ENCODE results near the gene CFAP107.

Gene CFAP107

DNA sequence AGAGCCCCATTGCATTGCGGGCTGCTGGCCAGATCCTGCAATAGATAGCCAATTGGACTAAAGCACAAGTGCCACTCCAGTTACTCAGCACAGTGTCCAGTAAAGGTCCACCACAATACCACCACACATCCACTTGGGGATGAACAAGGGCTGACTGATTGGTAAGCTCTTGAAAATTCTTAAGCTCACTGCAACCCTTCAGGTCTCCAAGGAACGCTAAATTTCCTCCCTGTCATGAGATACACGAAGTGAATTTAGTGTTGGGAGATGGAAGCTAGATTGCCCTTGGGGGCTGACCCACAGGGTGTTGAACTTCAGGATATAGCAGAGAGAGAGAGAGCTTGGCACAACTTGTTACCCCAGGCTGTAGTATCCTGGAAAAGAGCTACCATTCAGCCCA is 39.9 kb upstream of the CFAP107 start:
- Histone ChIP-seq H3K27me3 (ENCODE audit: control insufficient read depth in 1 of 2, insufficient read depth in 1 of 2, low read length in 2 of 2) (no peaks in the 10 kb centered on the region), H3K23ac (ENCODE audit: low read length in 2 of 2) (no peak overlapping the region), H2BK5ac (ENCODE audit: low read depth, low read length, poor library complexity, severe bottlenecking) (no peak overlapping the region), H2BK12ac (ENCODE audit: low read length in 2 of 2) (no peak overlapping the region), H3K4ac (ENCODE audit: low read depth in 1 of 2, low read length in 2 of 2) (no peak overlapping the region), H4K91ac (ENCODE audit: low read length) (no peak overlapping the region), H3K18ac (ENCODE audit: low read depth in 1 of 2, low read length in 2 of 2) (no peak overlapping the region), H3K9ac (ENCODE audit: low read length) (no peak overlapping the region), H2AFZ (ENCODE audit: low read depth, low read length) (no peak overlapping the region), H4K8ac (ENCODE audit: low read length) (no peak overlapping the region), H3K36me3 (ENCODE audit: control insufficient read depth in 1 of 2, insufficient read depth in 2 of 2, low read depth in 1 of 2, low read length in 2 of 2) (no peaks in the 10 kb centered on the region), H2BK120ac (ENCODE audit: low read depth, low read length) (no peak overlapping the region), H3K79me1 (replicated peaks; ENCODE audit: low read length, poor library complexity, severe bottlenecking) (no peaks in the 10 kb centered on the region), H3K4me3 (ENCODE audit: insufficient read depth in 1 of 2, low read depth in 1 of 2, low read length in 2 of 2) (no peak overlapping the region), H3K27ac (ENCODE audit: low read length, poor library complexity, severe bottlenecking) (no peak overlapping the region), H2BK15ac (ENCODE audit: low read depth, poor library complexity, severe bottlenecking) (no peak overlapping the region), H3K9me3 (ENCODE audit: control insufficient read depth, low read length) (peaks cover 20% of the 10 kb centered on the region), H2AK5ac (ENCODE audit: low read length, severe bottlenecking) (no peak overlapping the region), H3K4me1 (ENCODE audit: control insufficient read depth, insufficient read depth, low read depth, low read length) (no peaks in the 10 kb centered on the region), H3K4me2 (ENCODE audit: low read length, poor library complexity, severe bottlenecking) (no peak overlapping the region), H3K14ac (ENCODE audit: low read length in 2 of 2) (no peak overlapping the region)
- no peak for DNase-seq
- WGBS = 79% methylated on average over 3 of the region's 3 CpGs

DNA sequence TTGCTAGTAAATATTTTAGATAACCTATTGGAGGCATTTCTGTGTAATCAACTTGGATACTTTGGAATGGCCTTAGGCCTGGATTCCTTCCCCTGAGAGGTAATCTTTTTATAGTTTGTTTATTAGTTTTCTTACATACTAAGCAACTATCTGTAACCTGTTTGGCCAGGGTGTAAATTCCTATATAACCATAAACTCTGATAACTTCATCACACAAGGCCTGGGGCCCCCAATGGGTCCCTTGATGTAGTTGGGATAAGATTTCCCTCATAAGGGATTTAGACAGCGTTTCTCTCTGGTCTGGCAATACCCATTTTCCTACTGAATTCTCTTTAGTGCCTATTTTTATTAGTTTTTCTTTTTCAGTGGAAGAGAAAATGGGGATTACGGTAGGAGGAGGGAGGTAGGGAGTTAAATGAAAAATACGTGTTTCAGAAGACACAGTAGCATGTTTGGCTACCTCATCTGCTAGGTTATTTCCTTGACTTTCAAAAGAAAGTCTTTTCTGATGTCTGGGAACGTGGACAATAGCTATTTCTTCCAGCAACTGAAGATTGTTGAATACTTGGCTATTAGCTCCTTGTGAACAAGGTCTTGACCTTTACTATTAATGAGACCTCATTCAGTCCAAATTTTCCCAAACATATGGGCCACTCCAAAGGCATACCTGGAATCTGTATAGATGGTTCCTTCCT is 37.5 kb upstream of the CFAP107 start:
- Histone ChIP-seq H3K27ac (ENCODE audit: low read length, poor library complexity, severe bottlenecking) (no peak overlapping the region), H2AK5ac (ENCODE audit: low read length, severe bottlenecking) (no peak overlapping the region), H3K4me3 (ENCODE audit: insufficient read depth in 1 of 2, low read depth in 1 of 2, low read length in 2 of 2) (no peak overlapping the region), H3K27me3 (ENCODE audit: control insufficient read depth in 1 of 2, insufficient read depth in 1 of 2, low read length in 2 of 2) (no peaks in the 10 kb centered on the region), H2BK12ac (ENCODE audit: low read length in 2 of 2) (no peak overlapping the region), H3K4me1 (ENCODE audit: control insufficient read depth, insufficient read depth, low read depth, low read length) (no peaks in the 10 kb centered on the region), H2BK5ac (ENCODE audit: low read depth, low read length, poor library complexity, severe bottlenecking) (no peak overlapping the region), H3K36me3 (ENCODE audit: control insufficient read depth in 1 of 2, insufficient read depth in 2 of 2, low read depth in 1 of 2, low read length in 2 of 2) (no peaks in the 10 kb centered on the region), H3K14ac (ENCODE audit: low read length in 2 of 2) (no peak overlapping the region), H3K23ac (ENCODE audit: low read length in 2 of 2) (no peak overlapping the region), H3K9ac (ENCODE audit: low read length) (no peak overlapping the region), H2BK120ac (ENCODE audit: low read depth, low read length) (no peak overlapping the region), H2BK15ac (ENCODE audit: low read depth, poor library complexity, severe bottlenecking) (no peak overlapping the region), H3K18ac (ENCODE audit: low read depth in 1 of 2, low read length in 2 of 2) (no peak overlapping the region), H2AFZ (ENCODE audit: low read depth, low read length) (no peak overlapping the region), H4K8ac (ENCODE audit: low read length) (no peak overlapping the region), H3K4ac (ENCODE audit: low read depth in 1 of 2, low read length in 2 of 2) (no peak overlapping the region), H3K4me2 (ENCODE audit: low read length, poor library complexity, severe bottlenecking) (no peak overlapping the region), H3K9me3 (ENCODE audit: control insufficient read depth, low read length) (peaks cover 12% of the 10 kb centered on the region), H4K91ac (ENCODE audit: low read length) (no peak overlapping the region), H3K79me1 (replicated peaks; ENCODE audit: low read length, poor library complexity, severe bottlenecking) (no peaks in the 10 kb centered on the region)
- 42% methylated on average over 2 of the region's 4 CpGs for WGBS
- DNase-seq = no peak

DNA sequence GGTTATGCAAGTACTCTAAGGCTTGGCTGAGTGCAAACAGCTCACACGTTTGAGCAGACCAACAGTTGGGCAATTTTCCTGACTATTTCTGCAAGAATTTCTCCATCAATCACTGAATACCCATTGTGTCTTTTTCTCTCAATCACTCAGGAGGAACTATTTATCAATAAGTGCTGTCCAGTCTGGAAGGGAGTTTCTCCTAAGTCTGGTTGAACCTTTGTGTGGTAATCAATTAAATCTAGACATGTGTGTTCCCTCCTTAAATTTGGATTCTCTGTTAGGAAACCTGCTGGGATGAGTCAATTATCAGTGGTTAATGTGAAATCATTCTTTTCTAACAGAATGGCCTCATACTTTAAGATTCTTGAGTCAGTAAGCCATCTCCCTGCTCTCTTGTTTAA is 36.9 kb upstream of the CFAP107 start:
- Histone ChIP-seq H2BK5ac (ENCODE audit: low read depth, low read length, poor library complexity, severe bottlenecking) (no peak overlapping the region), H3K9ac (ENCODE audit: low read length) (no peak overlapping the region), H3K4ac (ENCODE audit: low read depth in 1 of 2, low read length in 2 of 2) (no peak overlapping the region), H3K79me1 (replicated peaks; ENCODE audit: low read length, poor library complexity, severe bottlenecking) (no peaks in the 10 kb centered on the region), H4K8ac (ENCODE audit: low read length) (no peak overlapping the region), H3K9me3 (ENCODE audit: control insufficient read depth, low read length) (peaks cover 7% of the 10 kb centered on the region), H3K27me3 (ENCODE audit: control insufficient read depth in 1 of 2, insufficient read depth in 1 of 2, low read length in 2 of 2) (no peaks in the 10 kb centered on the region), H4K91ac (ENCODE audit: low read length) (no peak overlapping the region), H3K4me3 (ENCODE audit: insufficient read depth in 1 of 2, low read depth in 1 of 2, low read length in 2 of 2) (no peak overlapping the region), H3K27ac (ENCODE audit: low read length, poor library complexity, severe bottlenecking) (no peak overlapping the region), H2BK12ac (ENCODE audit: low read length in 2 of 2) (no peak overlapping the region), H3K4me1 (ENCODE audit: control insufficient read depth, insufficient read depth, low read depth, low read length) (no peaks in the 10 kb centered on the region), H2BK120ac (ENCODE audit: low read depth, low read length) (no peak overlapping the region), H3K36me3 (ENCODE audit: control insufficient read depth in 1 of 2, insufficient read depth in 2 of 2, low read depth in 1 of 2, low read length in 2 of 2) (no peaks in the 10 kb centered on the region), H2AK5ac (ENCODE audit: low read length, severe bottlenecking) (no peak overlapping the region), H3K14ac (ENCODE audit: low read length in 2 of 2) (no peak overlapping the region), H2BK15ac (ENCODE audit: low read depth, poor library complexity, severe bottlenecking) (no peak overlapping the region), H3K23ac (ENCODE audit: low read length in 2 of 2) (no peak overlapping the region), H3K18ac (ENCODE audit: low read depth in 1 of 2, low read length in 2 of 2) (no peak overlapping the region), H3K4me2 (ENCODE audit: low read length, poor library complexity, severe bottlenecking) (no peak overlapping the region), H2AFZ (ENCODE audit: low read depth, low read length) (no peak overlapping the region)
- WGBS = 63% methylated on average over 1 of the region's 1 CpG
- no peak for DNase-seq

DNA sequence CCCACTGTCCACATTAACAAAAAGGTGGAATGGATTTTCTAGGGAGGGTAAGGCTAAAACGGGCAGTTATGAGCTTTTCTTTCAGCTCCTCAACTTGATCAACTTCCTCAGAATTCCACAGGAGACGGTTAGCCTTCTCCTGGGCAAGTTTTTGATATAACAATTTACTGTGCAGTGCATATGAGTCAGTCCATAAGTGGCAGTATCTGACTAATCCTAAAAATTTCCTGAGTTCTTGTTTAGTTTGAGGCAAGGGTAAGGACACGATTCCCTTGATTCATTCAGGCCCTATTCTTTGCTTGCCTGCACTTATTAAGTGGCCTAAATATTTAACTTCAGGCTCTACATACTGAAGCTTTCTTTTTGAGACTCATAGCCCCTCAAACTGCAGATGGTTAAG is 36.3 kb upstream of the CFAP107 start:
- no peak overlapping the region for H4K91ac ChIP-seq (ENCODE audit: low read length)
- peak overlapping the region; percentile 42 for H3K9ac ChIP-seq (ENCODE audit: low read length)
- no peak overlapping the region for H3K23ac ChIP-seq (ENCODE audit: low read length in 2 of 2)
- H2AFZ ChIP-seq (ENCODE audit: low read depth, low read length) = no peak overlapping the region
- no peak overlapping the region for H2BK15ac ChIP-seq (ENCODE audit: low read depth, poor library complexity, severe bottlenecking)
- no peaks in the 10 kb centered on the region for H3K27me3 ChIP-seq (ENCODE audit: control insufficient read depth in 1 of 2, insufficient read depth in 1 of 2, low read length in 2 of 2)
- peaks cover 3% of the 10 kb centered on the region for H3K9me3 ChIP-seq (ENCODE audit: control insufficient read depth, low read length)
- 63% methylated on average over 1 of the region's 3 CpGs for WGBS
- H4K8ac ChIP-seq (ENCODE audit: low read length) = no peak overlapping the region
- no peak for DNase-seq
- H3K4me2 ChIP-seq (ENCODE audit: low read length, poor library complexity, severe bottlenecking) = no peak overlapping the region
- no peaks in the 10 kb centered on the region for H3K36me3 ChIP-seq (ENCODE audit: control insufficient read depth in 1 of 2, insufficient read depth in 2 of 2, low read depth in 1 of 2, low read length in 2 of 2)
- no peak overlapping the region for H2BK5ac ChIP-seq (ENCODE audit: low read depth, low read length, poor library complexity, severe bottlenecking)
- H3K4ac ChIP-seq (ENCODE audit: low read depth in 1 of 2, low read length in 2 of 2) = no peak overlapping the region
- H3K14ac ChIP-seq (ENCODE audit: low read length in 2 of 2) = no peak overlapping the region
- H3K27ac ChIP-seq (ENCODE audit: low read length, poor library complexity, severe bottlenecking) = no peak overlapping the region
- H2AK5ac ChIP-seq (ENCODE audit: low read length, severe bottlenecking) = no peak overlapping the region
- H2BK12ac ChIP-seq (ENCODE audit: low read length in 2 of 2) = no peak overlapping the region
- H3K4me3 ChIP-seq (ENCODE audit: insufficient read depth in 1 of 2, low read depth in 1 of 2, low read length in 2 of 2) = no peak overlapping the region
- H3K18ac ChIP-seq (ENCODE audit: low read depth in 1 of 2, low read length in 2 of 2) = no peak overlapping the region
- H2BK120ac ChIP-seq (ENCODE audit: low read depth, low read length) = no peak overlapping the region
- H3K4me1 ChIP-seq (ENCODE audit: control insufficient read depth, insufficient read depth, low read depth, low read length) = no peaks in the 10 kb centered on the region
- no peaks in the 10 kb centered on the region for H3K79me1 ChIP-seq (replicated peaks; ENCODE audit: low read length, poor library complexity, severe bottlenecking)
